NOMO-1 (cell line): ENCODE data around the gene HSPG2.
"Not testable (repeated sequence)": the region's sequence is repeated elsewhere in the genome, so short reads cannot be mapped to it uniquely, and the experiment has no call there.

Experiments used
- DNase-seq, 2 experiments: peaks; one replicate each; lab custom pipeline; 2025; ENCODE audit not compliant: unreplicated experiment in 2 of 2; lab: John Stamatoyannopoulos, UW

Gene HSPG2

GRCh38 chr1:21937034-21937371 lies at the start of gene HSPG2:
HSPG2 (minus strand) TSS chr1:21937310; CDS start chr1:21937217, 93 bp downstream.
- DNase-seq = no peak

- not testable (repeated sequence) for DNase-seq
These were observed 49.3 kb upstream of the HSPG2 start for GRCh38 chr1:21986386-21986785.

GRCh38 chr1:21985893-21986292 lies 48.8 kb upstream of the HSPG2 start:
- not testable (repeated sequence) for DNase-seq

- DNase-seq = not testable (repeated sequence)
These were observed 46.4 kb upstream of the HSPG2 start for GRCh38 chr1:21983539-21983938.

GRCh38 chr1:21982122-21982521 lies 45.0 kb upstream of the HSPG2 start:
- not testable (repeated sequence) for DNase-seq

- not testable (repeated sequence) for DNase-seq
These were observed 44.1 kb upstream of the HSPG2 start for GRCh38 chr1:21981253-21981652.

- DNase-seq = not testable (repeated sequence)
These were observed 43.6 kb upstream of the HSPG2 start for GRCh38 chr1:21980515-21981220.

GRCh38 chr1:21978209-21978608 lies 41.1 kb upstream of the HSPG2 start:
- not testable (repeated sequence) for DNase-seq

GRCh38 chr1:21976703-21977239 lies 39.7 kb upstream of the HSPG2 start, which contains the start of gene CELA3B:
CELA3B (plus strand) TSS chr1:21977022; CDS start chr1:21977040, 18 bp downstream.
- not testable (repeated sequence) for DNase-seq

- DNase-seq = not testable (repeated sequence)
These were observed 38.2 kb upstream of the HSPG2 start for GRCh38 chr1:21975296-21975695.

- not testable (repeated sequence) for DNase-seq
These were observed 37.6 kb upstream of the HSPG2 start for GRCh38 chr1:21974699-21975098.

GRCh38 chr1:21973948-21974347 lies 36.8 kb upstream of the HSPG2 start:
- DNase-seq = not testable (repeated sequence)

GRCh38 chr1:21972973-21973441 lies 35.9 kb upstream of the HSPG2 start:
- not testable (repeated sequence) for DNase-seq

GRCh38 chr1:21970523-21970922 lies 33.4 kb upstream of the HSPG2 start:
- not testable (repeated sequence) for DNase-seq

- DNase-seq = not testable (repeated sequence)
These were observed 32.0 kb upstream of the HSPG2 start for GRCh38 chr1:21969066-21969465.

GRCh38 chr1:21967216-21967615 lies 30.1 kb upstream of the HSPG2 start:
- not testable (repeated sequence) for DNase-seq

GRCh38 chr1:21966247-21967000 lies 29.3 kb upstream of the HSPG2 start:
- DNase-seq = no peak

GRCh38 chr1:21963477-21964217 lies 26.5 kb upstream of the HSPG2 start:
- DNase-seq = peak; percentile 63 to 73

- no peak for DNase-seq
These were observed 24.7 kb upstream of the HSPG2 start for GRCh38 chr1:21961799-21962198.

GRCh38 chr1:21961337-21961736 lies 24.2 kb upstream of the HSPG2 start:
- DNase-seq = no peak
